HL-60/S4 treated with phorbol 12-myristate 13-acetate at 8.2 ng/mL for 4 days and 3 days (cell line): ENCODE results near the gene SERHL2.
"Not testable (repeated sequence)": the region's sequence is repeated elsewhere in the genome, so short reads cannot be mapped to it uniquely, and the experiment has no call there.

Source experiments
- in situ Hi-C: fragments of 300-500 bp; cut with MboI; formaldehyde crosslinking; loops from 2 replicates; pipeline ENCODE4 v1.15.0; 2022; ENCODE audit warnings: low sequenced_read_pairs

The SERHL2 gene

GRCh38 chr22:42603427-42603826 is 49.7 kb downstream of the SERHL2 start:
- in situ Hi-C loops = no loop called here

GRCh38 chr22:42604403-42604802 is 50.6 kb downstream of the SERHL2 start:
- in situ Hi-C loops = no loop called here

GRCh38 chr22:42607641-42608040 is 53.9 kb downstream of the SERHL2 start:
- in situ Hi-C loops = not testable (repeated sequence)

- in situ Hi-C loops = no loop called here
Observed at GRCh38 chr22:42608136-42608822, 54.5 kb downstream of the SERHL2 start.

GRCh38 chr22:42608823-42609361 is 55.1 kb downstream of the SERHL2 start:
- in situ Hi-C loops = no loop called here

- in situ Hi-C loops = no loop called here
Observed at GRCh38 chr22:42610186-42610585, 56.4 kb downstream of the SERHL2 start.

- in situ Hi-C loops = no loop called here
Observed at GRCh38 chr22:42611051-42611450, 57.3 kb downstream of the SERHL2 start.

GRCh38 chr22:42612336-42612735 is 58.6 kb downstream of the SERHL2 start:
- in situ Hi-C loops = no loop called here

- in situ Hi-C loops = no loop called here
Observed at GRCh38 chr22:42613872-42614301, 60.1 kb downstream of the SERHL2 start.

- in situ Hi-C loops = no loop called here
Observed at GRCh38 chr22:42614312-42615091, 60.7 kb downstream of the SERHL2 start, which contains the start of gene POLDIP3. TSS of gene POLDIP3 (minus strand) at chr22:42614883. CDS start at chr22:42614857, 26 bp downstream.

GRCh38 chr22:42615092-42615859 is 61.5 kb downstream of the SERHL2 start:
- in situ Hi-C loops = no loop called here

- in situ Hi-C loops = not testable (repeated sequence)
Observed at GRCh38 chr22:42615860-42616175, 62.1 kb downstream of the SERHL2 start.

- in situ Hi-C loops = no loop called here
Observed at GRCh38 chr22:42617155-42617983, 63.6 kb downstream of the SERHL2 start.

GRCh38 chr22:42619261-42620063 is 65.7 kb downstream of the SERHL2 start:
- in situ Hi-C loops = no loop called here

GRCh38 chr22:42620084-42620483 is 66.3 kb downstream of the SERHL2 start:
- in situ Hi-C loops = no loop called here

- in situ Hi-C loops = no loop called here
Observed at GRCh38 chr22:42621505-42622002, 67.8 kb downstream of the SERHL2 start.

- in situ Hi-C loops = no loop called here
Observed at GRCh38 chr22:42622061-42622710, 68.4 kb downstream of the SERHL2 start.

GRCh38 chr22:42623301-42623751 is 69.6 kb downstream of the SERHL2 start:
- in situ Hi-C loops = no loop called here
